HUES64 (cell line): ENCODE results near the gene KRI1. TPM values are rescaled to one million over a fixed set of nuclear protein-coding genes. Genes with fewer than 3 reads are reported as not detected.
A peak's percentile ranks its signal among the peaks of the same experiment; 100 is the strongest.

Experiments used
- H3K27ac ChIP-seq: 2 replicates; pipeline ENCODE4 v1.7.0; 2013; ENCODE audit warnings: low read depth, low read length, inconsistent platforms
- H3K27me3 ChIP-seq: 2 replicates; pipeline ENCODE4 v1.6.1; 2013; ENCODE audit warnings: mild to moderate bottlenecking, low read length; ENCODE audit not compliant: insufficient read depth
- H3K36me3 ChIP-seq: 2 replicates; pipeline ENCODE4 v1.6.1; 2013; ENCODE audit warnings: mild to moderate bottlenecking, low read length; ENCODE audit not compliant: insufficient read depth
- H3K4me1 ChIP-seq: 2 replicates; pipeline ENCODE4 v1.6.1; 2013; ENCODE audit warnings: mild to moderate bottlenecking, low read length, moderate library complexity; ENCODE audit not compliant: insufficient read depth
- H3K4me3 ChIP-seq: 2 replicates; pipeline ENCODE4 v1.5.1; 2013; ENCODE audit warnings: mild to moderate bottlenecking, low read length, moderate library complexity
- H3K9ac ChIP-seq: 2 replicates; pipeline ENCODE4 v1.6.1; 2013; ENCODE audit warnings: mild to moderate bottlenecking, low read depth, low read length
- H3K9me3 ChIP-seq: 2 replicates; pipeline ENCODE4 v1.6.1; 2013; ENCODE audit warnings: low read depth, low read length; ENCODE audit not compliant: insufficient read depth
- WGBS: fragments of 150-250, 120-280 bp; methylation state at CpG from one replicate; pipeline ENCODE4 v1.1.7; 2013; ENCODE audit warnings: missing lambda C conversion rate; 5-methylcytosine and 5-hydroxymethylcytosine counted together
- polyA plus RNA-seq, 2 experiments: library from polyadenylated mRNA; stranded (reverse); fragments of 50-300 nt; gene quantifications; one replicate each; pipeline ENCODE4 v1.2.3, GENCODE V29; 2013

KRI1 gene
- 27.0 TPM for polyA plus RNA-seq (2013, experiment 1 of 2)
- polyA plus RNA-seq (2013, experiment 2 of 2), result 24.5 TPM

DNA sequence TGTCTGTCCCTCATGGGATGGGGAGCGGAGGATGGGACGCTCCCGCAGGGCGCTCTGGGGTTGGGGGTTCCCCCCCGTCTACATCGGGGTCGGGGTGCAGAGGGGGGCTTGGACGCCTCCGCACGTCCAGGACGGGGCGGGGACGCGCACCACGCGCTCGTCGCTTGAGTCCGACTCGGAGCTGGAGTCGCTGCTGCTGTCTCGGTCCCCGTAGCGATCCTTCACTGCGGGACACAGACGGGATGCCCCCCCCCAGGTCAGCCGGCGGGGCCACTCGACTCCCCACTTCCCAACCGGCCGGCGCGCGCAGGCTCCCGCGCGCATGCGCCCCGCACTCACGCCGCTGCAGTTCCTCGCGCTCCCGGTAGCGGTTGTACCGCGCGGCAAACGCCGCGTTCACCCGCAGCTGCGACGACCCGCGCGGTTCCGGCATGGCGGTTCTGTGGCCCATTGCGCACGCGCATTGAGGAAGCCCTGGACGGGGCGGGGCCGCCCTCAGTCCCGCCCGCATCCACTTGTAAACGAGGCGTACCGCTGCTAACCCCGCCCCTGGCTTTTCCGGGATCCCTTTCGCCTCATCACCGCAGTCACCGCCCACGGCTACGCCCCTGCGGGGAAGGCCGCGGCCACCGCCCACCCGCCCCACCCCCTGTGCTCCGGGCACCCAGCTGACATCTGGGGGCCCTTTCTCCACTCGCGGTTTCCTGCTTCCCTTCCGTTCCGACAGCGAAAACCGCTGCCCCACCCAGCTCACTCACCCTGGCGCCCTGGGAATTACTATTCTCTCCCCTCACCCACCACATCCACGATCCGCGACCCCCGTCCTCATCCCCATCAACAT, at the start of gene KRI1:
Gene KRI1 (minus strand): TSS at position 444 of the 841 bp plus-strand sequence. CDS start 11 bp downstream, at position 433.
- WGBS, result under 1% methylated on average over 94 of the region's 94 CpGs
- Histone ChIP-seq H3K4me3 (peak within 1 kb of the TSS; percentile 89), H3K36me3 (peaks cover 26% of the 10 kb centered on the region), H3K4me1 (0 out of 2 replicates have a peak, but pooled peaks cover 12% of the 10 kb centered on the region), H3K9ac (peak within 1 kb of the TSS; percentile 91), H3K9me3 (no peaks in the 10 kb centered on the region), H3K27ac (peak within 1 kb of the TSS; percentile 93), H3K27me3 (peaks cover 22% of the 10 kb centered on the region)

DNA sequence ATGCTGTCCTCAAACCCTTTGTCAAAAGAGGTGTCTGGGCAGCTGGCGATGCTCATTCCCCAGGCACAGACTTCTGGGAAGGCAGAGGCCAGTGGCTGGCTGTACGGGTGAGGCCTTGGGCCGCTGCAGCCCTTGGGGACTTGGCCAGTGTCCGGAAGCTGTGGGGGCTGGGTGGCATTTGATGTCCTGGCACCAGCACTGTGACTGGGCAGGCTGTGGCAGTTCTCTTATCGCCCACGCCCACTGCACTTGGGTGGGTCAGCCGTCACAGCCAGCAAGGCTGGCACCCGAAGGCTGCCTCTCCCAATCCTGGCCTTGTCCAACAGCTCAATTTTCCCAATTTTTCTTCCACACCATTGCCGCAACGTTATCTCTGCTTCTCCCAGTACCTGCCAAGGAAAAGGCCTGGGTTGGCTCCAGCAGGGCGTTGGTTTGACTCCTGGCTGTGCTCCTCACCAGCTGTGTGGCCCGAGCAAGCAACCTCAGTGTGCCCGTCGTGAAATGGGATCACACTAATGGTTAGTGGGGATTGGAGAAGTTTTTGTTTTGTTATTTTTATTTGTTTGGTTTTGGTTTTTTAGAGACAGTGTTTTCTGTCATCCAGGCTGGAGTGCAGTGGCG, 46.8 kb upstream of the KRI1 start:
- no peak overlapping the region for H3K9ac ChIP-seq
- no peaks in the 10 kb centered on the region for H3K4me1 ChIP-seq
- H3K27ac ChIP-seq, result no peak overlapping the region
- no peak overlapping the region for H3K4me3 ChIP-seq
- H3K9me3 ChIP-seq, result no peaks in the 10 kb centered on the region
- WGBS, result 97% methylated on average over 15 of the region's 15 CpGs
- no peaks in the 10 kb centered on the region for H3K27me3 ChIP-seq
- H3K36me3 ChIP-seq, result no peaks in the 10 kb centered on the region

DNA sequence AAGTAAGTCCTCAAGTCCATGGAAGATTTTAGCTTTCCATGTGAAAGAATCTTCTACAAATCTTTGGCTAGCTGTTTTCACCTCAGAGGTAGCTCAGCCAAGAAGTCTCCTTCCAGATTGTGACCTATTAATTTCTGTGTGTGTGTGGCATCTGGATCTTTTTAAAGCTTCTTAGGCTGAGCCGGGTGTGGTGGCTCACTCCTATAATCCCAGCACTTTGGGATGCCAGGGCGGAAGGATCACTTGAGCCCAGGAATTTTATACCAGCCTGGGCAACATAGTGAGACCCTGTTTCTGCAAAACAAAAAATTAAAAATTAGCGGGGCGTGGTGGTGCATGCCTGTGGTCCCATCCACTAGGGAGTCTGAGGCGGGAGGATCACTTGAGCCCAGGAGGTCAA, 46.1 kb upstream of the KRI1 start:
- Histone ChIP-seq H3K9me3 (no peaks in the 10 kb centered on the region), H3K36me3 (no peaks in the 10 kb centered on the region), H3K4me3 (no peak overlapping the region), H3K27me3 (no peaks in the 10 kb centered on the region), H3K9ac (no peak overlapping the region), H3K4me1 (no peaks in the 10 kb centered on the region), H3K27ac (no peak overlapping the region)
- WGBS, result 97% methylated on average over 5 of the region's 5 CpGs

DNA sequence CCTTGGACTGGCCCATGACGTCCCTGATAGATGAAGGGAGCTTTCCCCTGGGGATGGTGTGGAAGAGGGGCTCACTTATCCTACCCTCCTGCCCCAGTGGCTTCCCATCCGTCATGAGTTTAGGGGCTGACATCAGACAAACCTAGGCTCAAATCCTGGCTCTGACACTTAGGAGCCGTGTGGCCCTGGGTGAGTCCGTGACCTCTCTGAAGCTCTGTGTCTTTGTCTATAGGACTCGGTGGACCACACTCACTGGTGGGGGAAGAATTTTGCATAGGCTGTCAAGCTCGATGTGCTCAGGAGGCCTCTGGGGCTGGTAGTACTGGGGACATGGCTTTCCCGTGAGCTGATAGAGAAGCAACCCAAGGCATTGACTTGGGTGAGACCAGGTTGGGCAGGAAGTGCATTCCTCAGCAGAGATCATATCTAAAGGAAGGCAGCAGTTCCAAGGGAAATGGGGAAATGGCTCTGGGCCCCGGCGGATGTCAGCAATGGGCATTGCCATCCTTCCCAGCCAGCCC, 38.7 kb upstream of the KRI1 start:
- Histone ChIP-seq H3K9ac (no peak overlapping the region), H3K27me3 (no peaks in the 10 kb centered on the region), H3K4me3 (no peak overlapping the region), H3K9me3 (no peaks in the 10 kb centered on the region), H3K4me1 (peaks cover 16% of the 10 kb centered on the region), H3K27ac (no peak overlapping the region; the same call in 1 of the 2 replicates), H3K36me3 (no peaks in the 10 kb centered on the region; the same call in 1 of the 2 replicates)
- 87% methylated on average over 8 of the region's 9 CpGs for WGBS

DNA sequence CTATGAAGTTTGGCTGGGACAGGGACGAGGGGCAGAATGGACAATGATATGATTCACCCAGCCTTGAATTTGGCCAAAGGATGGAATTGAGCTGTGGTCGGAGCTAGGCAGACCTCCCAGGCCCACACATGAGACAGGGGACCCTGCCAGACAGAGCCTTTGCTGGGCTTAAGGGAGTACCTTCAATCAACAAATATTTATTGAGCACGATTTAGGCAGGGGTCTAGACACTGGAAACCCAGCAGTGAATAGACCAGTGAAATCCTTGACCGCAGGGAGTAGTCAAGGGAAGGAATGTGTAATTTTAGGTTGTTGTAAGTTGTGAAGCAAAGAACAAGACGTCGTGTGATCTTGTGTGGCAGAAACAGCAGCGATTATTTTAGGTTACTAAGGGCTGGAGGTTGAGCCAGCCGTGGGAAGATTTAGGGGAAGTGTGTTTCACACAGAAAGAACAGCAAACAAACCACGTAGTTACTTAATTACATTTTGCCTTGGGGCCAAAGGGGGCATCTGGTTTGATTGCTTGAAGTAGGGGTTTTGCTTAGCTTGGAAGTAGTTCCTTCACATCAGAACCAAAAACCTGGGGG, 38.2 kb upstream of the KRI1 start:
- H3K4me3 ChIP-seq, result peak overlapping the region; percentile 97; the same call in 1 of the 2 replicates
- H3K27me3 ChIP-seq, result no peaks in the 10 kb centered on the region
- H3K9me3 ChIP-seq, result no peaks in the 10 kb centered on the region
- H3K9ac ChIP-seq, result no peak overlapping the region
- 76% methylated on average over 8 of the region's 9 CpGs for WGBS
- H3K27ac ChIP-seq, result peak overlapping the region; percentile 52; the same call in 1 of the 2 replicates
- H3K4me1 ChIP-seq, result peaks cover 16% of the 10 kb centered on the region
- no peaks in the 10 kb centered on the region; the same call in 1 of the 2 replicates for H3K36me3 ChIP-seq

DNA sequence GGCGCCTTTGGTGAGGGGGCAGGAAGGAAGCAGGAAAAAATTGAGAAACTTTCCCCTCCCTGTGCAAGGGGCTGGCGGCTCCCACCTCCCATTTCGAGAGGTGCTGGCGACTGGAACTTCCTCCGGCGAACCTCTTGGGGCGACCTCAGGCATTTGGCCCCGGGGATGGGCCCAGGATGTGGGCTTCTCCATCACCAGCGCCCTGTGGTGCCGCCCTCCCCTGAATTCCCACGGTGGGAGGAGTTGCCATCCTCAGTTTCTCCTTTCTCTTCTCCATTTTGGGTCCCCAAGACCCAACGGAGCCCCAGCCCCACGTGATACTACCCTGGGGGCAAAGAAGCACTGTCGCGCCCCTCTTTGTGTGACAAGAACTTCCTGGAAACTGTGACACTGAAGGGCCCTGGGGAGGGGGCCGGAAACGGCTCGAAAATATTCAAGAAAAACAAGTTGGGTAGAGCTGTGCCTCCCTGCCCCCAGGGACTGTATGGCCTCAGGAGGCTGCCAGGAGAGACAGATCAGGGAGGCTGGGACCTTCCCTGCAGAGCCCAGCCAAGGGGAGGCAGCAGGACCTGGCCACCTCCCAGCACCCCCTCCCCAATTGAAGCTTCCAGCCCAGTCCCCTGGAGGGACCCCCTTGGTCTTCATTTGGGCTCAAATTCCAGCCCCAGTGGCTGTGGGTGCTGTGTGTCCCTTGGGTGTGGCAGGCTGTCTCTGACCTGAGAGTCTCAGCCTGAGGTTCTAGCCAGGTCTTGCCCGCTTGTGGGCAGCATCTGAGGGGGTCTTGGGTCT, 37.5 kb upstream of the KRI1 start:
- 9% methylated on average over 18 of the region's 19 CpGs for WGBS
- H3K9ac ChIP-seq, result peak overlapping the region; percentile 92
- no peaks in the 10 kb centered on the region for H3K27me3 ChIP-seq
- H3K4me3 ChIP-seq, result peak overlapping the region; percentile 97
- H3K4me1 ChIP-seq, result peaks cover 16% of the 10 kb centered on the region
- H3K9me3 ChIP-seq, result no peaks in the 10 kb centered on the region
- H3K27ac ChIP-seq, result peak overlapping the region; percentile 89
- no peaks in the 10 kb centered on the region; the same call in 1 of the 2 replicates for H3K36me3 ChIP-seq

DNA sequence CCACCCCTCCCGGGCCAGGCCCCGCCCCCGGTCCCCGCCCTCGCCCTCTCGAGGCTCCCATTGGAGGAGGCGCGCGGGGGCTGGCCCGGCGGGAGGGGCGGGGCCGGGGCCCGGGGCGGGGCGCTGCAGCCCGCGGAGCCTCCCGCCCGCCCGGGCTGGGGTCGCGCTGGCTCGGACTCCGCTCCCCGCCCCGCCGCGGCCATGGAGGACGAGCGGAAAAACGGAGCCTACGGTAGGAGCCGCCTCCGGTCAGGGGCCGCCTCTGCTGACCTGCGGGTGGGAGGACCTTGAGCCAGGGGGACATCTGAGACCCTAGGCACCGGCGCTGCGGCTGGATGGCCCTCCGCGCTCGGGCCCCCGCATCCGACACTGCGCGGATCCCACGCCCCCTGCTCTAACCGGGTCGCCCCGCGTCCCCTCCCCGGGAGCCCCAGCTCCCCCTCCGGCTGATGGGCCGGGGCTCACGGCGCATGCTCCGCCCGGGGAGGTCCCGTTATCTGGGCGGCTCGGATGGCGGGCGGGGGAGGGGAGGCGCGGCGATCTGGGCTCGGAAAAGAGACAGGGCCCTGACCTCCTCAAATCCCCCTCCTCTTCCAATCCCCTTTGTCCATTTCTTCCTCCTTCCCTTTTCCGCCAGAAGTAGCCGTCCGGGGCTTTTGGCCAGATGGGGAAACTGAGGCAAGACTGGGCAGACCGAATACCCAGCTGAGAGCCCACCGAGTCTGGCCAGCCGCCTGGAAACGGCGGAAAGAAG, 36.7 kb upstream of the KRI1 start:
- Histone ChIP-seq H3K9ac (peak overlapping the region; percentile 92), H3K27me3 (no peaks in the 10 kb centered on the region), H3K4me1 (peaks cover 16% of the 10 kb centered on the region), H3K27ac (peak overlapping the region; percentile 89), H3K4me3 (peak overlapping the region; percentile 97), H3K9me3 (no peaks in the 10 kb centered on the region), H3K36me3 (no peaks in the 10 kb centered on the region; the same call in 1 of the 2 replicates)
- under 1% methylated on average over 76 of the region's 76 CpGs for WGBS

DNA sequence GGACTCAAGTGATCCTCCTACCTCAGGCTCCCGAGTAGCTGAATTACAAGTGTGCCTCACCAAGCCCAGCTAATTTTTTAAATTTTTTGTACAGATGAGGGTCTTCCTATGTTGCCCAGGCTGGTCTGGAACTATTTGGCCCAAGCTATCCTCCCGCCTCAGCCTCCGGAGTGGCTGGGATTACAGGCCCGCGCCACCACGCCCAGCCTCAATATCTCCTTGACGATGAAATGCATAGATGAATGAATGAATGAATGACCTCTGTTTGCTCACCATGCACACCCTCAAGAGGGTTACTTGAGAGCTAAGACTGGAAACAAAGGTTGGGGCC, 36.2 kb upstream of the KRI1 start:
- 29% methylated on average over 7 of the region's 7 CpGs for WGBS
- Histone ChIP-seq H3K27me3 (no peaks in the 10 kb centered on the region), H3K9me3 (no peaks in the 10 kb centered on the region), H3K4me1 (peaks cover 16% of the 10 kb centered on the region), H3K4me3 (peak overlapping the region; percentile 44), H3K9ac (no peak overlapping the region), H3K27ac (no peak overlapping the region), H3K36me3 (no peaks in the 10 kb centered on the region; the same call in 1 of the 2 replicates)

DNA sequence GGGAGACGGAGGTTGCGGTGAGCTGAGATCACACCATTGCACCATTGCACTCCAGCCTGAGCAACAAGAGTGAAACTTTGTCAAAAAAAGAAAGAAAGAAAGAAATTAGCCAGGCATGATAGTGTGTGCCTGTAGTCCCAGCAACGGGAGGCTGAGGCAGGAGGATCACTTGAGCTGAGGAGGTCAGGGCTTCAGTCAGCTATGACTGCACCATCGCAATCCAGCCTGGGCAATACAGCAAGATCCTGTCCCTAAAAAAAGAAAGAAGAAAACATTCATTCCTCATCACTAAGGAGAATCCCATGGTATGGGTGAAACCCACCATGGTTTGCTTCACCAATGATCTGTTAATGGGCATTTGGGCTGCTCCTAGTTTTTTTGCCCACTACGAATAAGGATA, 34.3 kb upstream of the KRI1 start:
- H3K27ac ChIP-seq, result no peak overlapping the region
- peaks cover 16% of the 10 kb centered on the region for H3K4me1 ChIP-seq
- H3K27me3 ChIP-seq, result no peaks in the 10 kb centered on the region
- no peaks in the 10 kb centered on the region for H3K9me3 ChIP-seq
- no peak overlapping the region for H3K4me3 ChIP-seq
- no peak overlapping the region for H3K9ac ChIP-seq
- H3K36me3 ChIP-seq, result no peaks in the 10 kb centered on the region; the same call in 1 of the 2 replicates
- 92% methylated on average over 4 of the region's 5 CpGs for WGBS
